OCI-LY7 (cell line): Measurements from ENCODE around the gene TRMT11.
"Not testable (repeated sequence)": the region's sequence is repeated elsewhere in the genome, so short reads cannot be mapped to it uniquely, and the experiment has no call there.

ENCODE experiments used
- CTCF ChIP-seq: fragments of 200-600 bp; sonication (generic); conservative IDR thresholded peaks from 2 replicates; pipeline ENCODE4 v1.5.1; 2014; ENCODE audit warnings: mild to moderate bottlenecking, antibody characterized with exemption, low read length, moderate library complexity, mixed read lengths
- EZH2phosphoT487 ChIP-seq: fragments of 200-600 bp; sonication (generic); IDR thresholded peaks from 2 replicates; pipeline ENCODE4 v1.6.1; 2018; ENCODE audit warnings: low read depth, borderline replicate concordance, mild to moderate bottlenecking, mixed run types, antibody characterized with exemption, low read length, moderate library complexity, mixed read lengths

- not testable (repeated sequence) for TF ChIP-seq CTCF, EZH2phosphoT487
Measured at GRCh38 chr6:125950716-125951115, 35.6 kb upstream of the TRMT11 start.
